DND-41 (cell line): ENCODE measurements around the gene SLC35A5.

ENCODE experiments used
- ATAC-seq: fragments of 200-7000 bp; cut with Tn5 transposase; 3 replicates; pipeline ENCODE4 v1.9.1; 2021; ENCODE audit warnings: low read depth; ENCODE audit not compliant: insufficient read depth
- DNase-seq: peaks from one replicate; pipeline ENCODE4 v3.0.0-alpha.2; 2020
- H2AFZ ChIP-seq: 2 replicates; pipeline ENCODE4 v1.6.0; 2012; ENCODE audit warnings: low read depth, low read length
- H3K27ac ChIP-seq: 2 replicates; pipeline ENCODE4 v1.5.1; 2012; ENCODE audit warnings: low read length, inconsistent platforms
- H3K27me3 ChIP-seq: fragments of 200-600 bp; sonication (generic); 2 replicates; pipeline ENCODE4 v1.6.0; 2012; ENCODE audit warnings: low read length, mild to moderate bottlenecking, inconsistent platforms; ENCODE audit not compliant: insufficient read depth, poor library complexity
- H3K36me3 ChIP-seq: 2 replicates; pipeline ENCODE4 v1.5.1; 2012; ENCODE audit warnings: low read length, inconsistent platforms; ENCODE audit not compliant: insufficient read depth
- H3K4me1 ChIP-seq: 2 replicates; pipeline ENCODE4 v1.5.1; 2012; ENCODE audit warnings: mild to moderate bottlenecking, low read length; ENCODE audit not compliant: insufficient read depth
- H3K4me2 ChIP-seq: 2 replicates; pipeline ENCODE4 v1.6.0; 2012; ENCODE audit warnings: mild to moderate bottlenecking, moderate library complexity, low read length, inconsistent platforms; ENCODE audit not compliant: insufficient read depth
- H3K4me3 ChIP-seq, 2 experiments: fragments of 200-600 bp in 1 of 2; shearing (Covaris generic) in 1 of 2; 2 replicates each; pipeline ENCODE4 v1.5.1; 2012 to 2016; ENCODE audit warnings: inconsistent platforms in 2 of 2, low read length in 2 of 2, mild to moderate bottlenecking in 2 of 2, low read depth in 1 of 2, moderate library complexity in 1 of 2
- H3K79me2 ChIP-seq: 2 replicates; pipeline ENCODE4 v1.6.0; 2012; ENCODE audit warnings: low read length, inconsistent platforms; ENCODE audit not compliant: insufficient read depth
- H3K9ac ChIP-seq: 2 replicates; pipeline ENCODE4 v1.6.0; 2012; ENCODE audit warnings: low read depth, mild to moderate bottlenecking, inconsistent platforms, low read length, moderate library complexity
- H3K9me3 ChIP-seq: 2 replicates; pipeline ENCODE4 v1.5.1; 2012; ENCODE audit warnings: low read length, moderate library complexity, mild to moderate bottlenecking, inconsistent platforms; ENCODE audit not compliant: insufficient read depth, severe bottlenecking
- H4K20me1 ChIP-seq: 2 replicates; pipeline ENCODE4 v1.6.0; 2012; ENCODE audit warnings: low read length; ENCODE audit not compliant: insufficient read depth
- CTCF ChIP-seq: IDR thresholded peaks from 2 replicates; pipeline ENCODE4 v1.5.1; 2012; ENCODE audit warnings: borderline replicate concordance, low read length, moderate library complexity, mild to moderate bottlenecking; ENCODE audit not compliant: poor library complexity, severe bottlenecking; ENCODE audit errors: extremely low read depth
- EZH2 ChIP-seq: IDR thresholded peaks from 3 replicates; pipeline ENCODE4 v1.6.1; 2012; ENCODE audit warnings: borderline replicate concordance, low read depth, mild to moderate bottlenecking, moderate library complexity, low read length, inconsistent platforms; ENCODE audit not compliant: severe bottlenecking

Gene SLC35A5

GRCh38 chr3:112555535-112556170 is 6.2 kb upstream of the SLC35A5 start:
- peaks cover 27% of the 10 kb centered on the region for H3K4me1 ChIP-seq
- peak overlapping the region; percentile 22; the same call in 1 of the 2 replicates for H3K4me2 ChIP-seq
- no peak overlapping the region for H3K4me3 ChIP-seq
- H3K27ac ChIP-seq = no peak overlapping the region
- ATAC-seq (no peak), DNase-seq (no peak)
- peaks cover 44% of the 10 kb centered on the region for H3K36me3 ChIP-seq
- peaks cover 88% of the 10 kb centered on the region for H3K79me2 ChIP-seq
- no peaks in the 10 kb centered on the region for H3K27me3 ChIP-seq
- H2AFZ ChIP-seq = no peak overlapping the region
- no peak for TF ChIP-seq EZH2
- TF ChIP-seq CTCF = no peak
- peaks cover 10% of the 10 kb centered on the region; the same call in 1 of the 2 replicates for H4K20me1 ChIP-seq
- peaks cover 2% of the 10 kb centered on the region for H3K9me3 ChIP-seq
- no peak overlapping the region for H3K9ac ChIP-seq

- no peak for ATAC-seq
- Histone ChIP-seq H3K9ac (no peak overlapping the region), H3K79me2 (peaks cover 88% of the 10 kb centered on the region), H3K27ac (no peak overlapping the region), H3K4me3 (no peak overlapping the region), H2AFZ (no peak overlapping the region), H3K4me1 (peaks cover 33% of the 10 kb centered on the region), H3K4me2 (peak overlapping the region; percentile 80; the same call in 1 of the 2 replicates), H4K20me1 (peaks cover 4% of the 10 kb centered on the region; the same call in 1 of the 2 replicates), H3K36me3 (peaks cover 33% of the 10 kb centered on the region), H3K9me3 (peaks cover 2% of the 10 kb centered on the region), H3K27me3 (no peaks in the 10 kb centered on the region)
- no peak for DNase-seq
- TF ChIP-seq EZH2 (no peak), CTCF (no peak)
These were observed 3.9 kb upstream of the SLC35A5 start for GRCh38 chr3:112557976-112558375.

- H2AFZ ChIP-seq = peak overlapping the region; percentile 96
- H3K36me3 ChIP-seq = peaks cover 30% of the 10 kb centered on the region
- TF ChIP-seq CTCF = no peak
- TF ChIP-seq EZH2 = no peak
- H3K9me3 ChIP-seq = no peaks in the 10 kb centered on the region
- H3K4me3 ChIP-seq = peak overlapping the region; percentile 67 to 96
- H4K20me1 ChIP-seq = peaks cover 4% of the 10 kb centered on the region; the same call in 1 of the 2 replicates
- peaks cover 72% of the 10 kb centered on the region for H3K79me2 ChIP-seq
- DNase-seq (no peak), ATAC-seq (no peak)
- peak overlapping the region; percentile 87 for H3K9ac ChIP-seq
- H3K4me1 ChIP-seq = peaks cover 42% of the 10 kb centered on the region
- H3K27ac ChIP-seq = peak overlapping the region; percentile 98; the same call in 1 of the 2 replicates
- peak overlapping the region; percentile 80 for H3K4me2 ChIP-seq
- H3K27me3 ChIP-seq = no peaks in the 10 kb centered on the region
These were observed 1.5 kb upstream of the SLC35A5 start for GRCh38 chr3:112560307-112560706.
